SKM-1 (cell line): ENCODE data around the gene GCK.

Experiments
- DNase-seq: peaks from one replicate; lab custom pipeline; 2025; ENCODE audit not compliant: unreplicated experiment; lab: John Stamatoyannopoulos, UW

GCK gene

GRCh38 chr7:44189286-44189992 lies at the start of gene GCK:
TSS of gene GCK (minus strand) at chr7:44189439. CDS start at chr7:44188953, 486 bp downstream.
- DNase-seq, result no peak

- no peak for DNase-seq
These were observed 49.0 kb upstream of the GCK start for GRCh38 chr7:44238116-44238695.

DNA sequence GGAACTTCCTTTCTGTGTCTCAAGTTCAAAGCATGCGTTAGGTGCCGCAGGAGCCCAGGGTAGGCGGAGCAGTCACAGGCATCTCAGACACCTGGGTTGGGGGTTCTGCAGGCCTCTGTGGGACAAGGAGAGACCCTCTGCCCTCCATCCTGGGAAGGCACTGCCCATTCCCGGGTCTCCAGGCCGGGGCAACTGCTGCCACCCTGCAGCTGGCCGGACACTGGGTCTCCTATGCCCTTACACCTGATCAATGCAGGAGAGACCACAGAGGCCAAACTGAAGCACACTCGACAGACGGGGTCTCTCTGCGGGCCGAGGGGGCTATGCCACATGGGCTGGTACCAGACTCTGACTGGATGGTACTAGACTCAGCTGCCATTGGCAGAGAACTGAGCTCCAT lies 48.5 kb upstream of the GCK start:
- DNase-seq, result no peak

GRCh38 chr7:44236333-44236728 lies 47.1 kb upstream of the GCK start:
- DNase-seq, result peak; percentile 47

GRCh38 chr7:44235582-44236332 lies 46.5 kb upstream of the GCK start:
- no peak for DNase-seq

- no peak for DNase-seq
These were observed 45.8 kb upstream of the GCK start for GRCh38 chr7:44235066-44235465.

DNA sequence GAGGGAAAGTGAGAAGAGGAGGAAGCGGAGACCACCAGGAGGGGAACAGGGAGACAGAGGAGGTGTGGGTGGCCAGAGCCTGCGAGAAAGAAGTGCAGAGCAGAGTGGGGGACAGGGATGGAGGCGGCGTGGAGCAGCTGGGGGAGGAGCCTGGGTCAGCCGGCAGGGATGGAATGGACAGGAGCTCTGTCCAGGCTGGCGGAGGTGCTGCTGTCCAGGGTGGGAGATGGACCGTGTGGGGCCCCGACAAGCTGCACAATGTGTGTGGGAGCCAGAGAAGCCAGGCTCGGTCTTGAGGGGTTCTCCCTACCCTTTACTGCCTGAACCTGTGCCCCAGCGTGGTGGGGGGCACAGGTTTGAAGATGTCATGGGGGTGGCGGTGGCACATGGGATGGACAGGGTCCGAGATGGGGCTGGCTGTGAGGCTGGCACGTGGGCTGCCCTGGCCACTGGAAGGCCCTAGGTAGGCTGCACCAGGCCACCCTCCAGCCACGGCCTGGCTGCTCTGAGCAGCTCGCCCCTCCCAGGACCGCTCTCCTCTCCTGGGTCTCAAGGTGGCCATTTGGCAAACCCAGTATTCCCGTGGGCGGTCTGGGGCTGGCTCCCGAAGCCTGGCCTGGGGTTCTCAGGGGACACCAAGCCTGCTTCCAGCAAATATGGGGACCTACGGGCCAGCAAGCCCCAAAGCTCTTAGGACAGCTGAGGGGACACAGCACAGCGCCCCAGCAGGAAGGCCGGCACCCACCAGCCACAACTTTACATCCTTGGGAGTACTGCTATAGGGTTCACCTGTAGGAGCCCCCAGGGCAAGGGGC lies 43.9 kb upstream of the GCK start:
- DNase-seq, result no peak

- no peak for DNase-seq
These were observed 43.2 kb upstream of the GCK start for GRCh38 chr7:44232396-44232795.

GRCh38 chr7:44231088-44231487 lies 41.8 kb upstream of the GCK start:
- DNase-seq, result no peak

GRCh38 chr7:44230286-44230685 lies 41.0 kb upstream of the GCK start:
- no peak for DNase-seq

DNA sequence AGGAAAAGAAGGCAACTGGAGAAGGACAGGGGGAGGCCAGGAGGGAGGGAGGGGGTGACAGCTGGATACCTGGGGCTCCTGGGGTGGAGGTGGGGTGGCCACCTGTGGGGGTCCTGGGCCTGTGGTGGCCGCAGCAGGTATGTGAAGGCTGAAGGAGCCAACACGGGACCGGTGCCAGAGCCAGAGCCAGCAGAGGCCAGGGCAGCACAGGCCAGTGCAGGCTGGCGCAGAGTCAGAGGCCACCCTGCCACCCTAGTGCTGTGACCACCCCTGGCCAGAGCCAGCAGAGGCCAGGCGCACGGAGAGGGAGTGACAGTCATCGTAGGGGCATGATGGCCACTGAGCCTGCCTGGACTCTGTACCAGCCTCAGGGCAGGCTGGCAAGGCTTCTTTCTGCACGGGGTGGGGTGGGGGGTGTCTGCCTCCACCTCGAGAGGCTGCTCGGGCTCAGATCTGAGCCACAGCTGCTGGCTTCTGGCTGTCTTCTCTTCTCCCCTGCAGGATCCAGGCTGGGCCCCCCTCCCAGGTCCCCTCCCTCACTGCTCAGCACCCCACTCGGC lies 40.4 kb upstream of the GCK start:
- DNase-seq, result no peak

- no peak for DNase-seq
These were observed 39.5 kb upstream of the GCK start for GRCh38 chr7:44228571-44229350.

GRCh38 chr7:44227911-44228310 lies 38.7 kb upstream of the GCK start:
- no peak for DNase-seq

DNA sequence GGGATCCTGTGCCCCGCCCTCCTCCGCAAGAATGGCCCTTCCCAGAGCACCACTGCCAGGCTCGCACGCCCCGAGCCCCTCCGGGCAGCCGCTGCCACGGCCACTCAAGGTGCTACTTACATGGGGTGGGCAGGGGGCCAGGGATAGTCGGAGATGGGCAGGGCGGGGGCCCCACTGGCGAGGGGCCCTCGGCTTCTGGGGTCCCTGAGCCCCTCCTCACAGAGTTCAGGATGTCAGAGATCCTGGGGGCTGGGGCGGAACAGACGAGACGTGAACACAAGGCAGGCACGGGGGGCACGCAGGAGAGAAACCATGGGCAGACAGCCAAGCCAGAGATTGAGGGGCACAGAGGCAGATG lies 37.1 kb upstream of the GCK start:
- no peak for DNase-seq

DNA sequence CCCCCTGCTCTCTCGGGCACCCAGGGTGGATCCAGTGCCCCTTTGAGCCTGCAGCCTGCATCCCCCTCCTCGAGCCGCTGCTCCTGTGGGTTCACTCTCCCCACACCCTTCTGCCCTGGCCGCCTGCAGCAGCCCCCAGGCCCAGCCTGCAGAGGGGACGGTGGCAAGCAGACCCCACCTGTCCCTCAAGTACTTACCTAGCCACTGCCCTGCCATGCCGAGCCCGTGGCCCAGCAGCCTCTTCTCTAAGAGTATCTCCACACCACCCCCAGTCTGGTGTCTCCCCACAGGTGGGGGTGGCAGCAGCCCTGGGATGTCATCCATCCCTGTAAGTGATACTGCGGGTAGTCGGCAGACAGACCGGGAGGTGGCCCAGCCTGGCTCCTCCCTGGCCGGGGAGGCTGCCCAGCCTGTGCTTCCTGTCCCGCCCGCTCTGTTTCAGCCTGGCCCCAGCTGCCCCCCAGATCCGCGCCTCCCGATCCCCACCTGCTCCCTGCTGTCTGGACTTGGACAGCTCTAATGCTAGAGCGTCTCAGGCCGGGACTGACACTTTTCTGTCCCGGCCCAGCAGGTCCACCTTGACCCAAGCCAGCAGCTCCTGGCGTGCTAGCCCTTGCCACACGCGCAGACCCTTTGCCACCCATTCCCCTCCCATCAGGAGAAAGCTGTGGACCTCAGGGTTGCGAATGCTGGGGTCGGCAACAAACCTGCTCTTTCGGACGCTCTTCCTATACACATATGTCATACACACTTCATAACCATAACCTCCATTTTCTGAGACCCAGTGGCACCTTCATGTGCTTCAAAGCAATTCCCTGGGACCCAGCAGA lies 36.5 kb upstream of the GCK start:
- no peak for DNase-seq

DNA sequence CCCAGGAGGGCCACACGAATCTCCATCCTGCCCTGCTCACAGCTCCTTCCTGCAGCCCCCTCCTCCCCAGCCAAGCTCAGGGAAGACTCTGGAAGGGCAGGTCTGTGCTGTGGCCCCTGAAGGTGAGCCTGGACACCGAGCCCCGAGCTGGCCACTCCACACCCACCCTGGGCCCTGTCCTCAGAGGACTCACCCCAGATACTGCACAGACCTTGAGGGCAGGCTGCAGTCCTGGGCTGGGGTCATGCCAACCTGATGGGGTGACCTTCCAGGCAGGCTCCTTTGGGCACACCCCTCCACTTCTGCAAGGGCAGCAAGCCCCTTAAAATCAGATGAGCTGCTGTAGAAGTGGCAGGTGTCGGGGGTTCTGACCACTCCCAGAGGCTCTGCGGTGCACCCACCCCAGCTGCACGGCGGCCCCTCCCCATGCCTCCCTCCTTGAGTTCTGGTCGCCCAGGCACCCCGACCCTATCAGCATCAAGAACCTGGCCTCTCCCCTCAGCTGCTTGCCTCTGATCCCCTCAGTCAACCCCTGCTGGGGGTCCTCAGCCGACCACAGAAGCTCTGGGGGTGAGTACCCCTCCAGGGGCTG lies 35.8 kb upstream of the GCK start:
- no peak for DNase-seq

DNA sequence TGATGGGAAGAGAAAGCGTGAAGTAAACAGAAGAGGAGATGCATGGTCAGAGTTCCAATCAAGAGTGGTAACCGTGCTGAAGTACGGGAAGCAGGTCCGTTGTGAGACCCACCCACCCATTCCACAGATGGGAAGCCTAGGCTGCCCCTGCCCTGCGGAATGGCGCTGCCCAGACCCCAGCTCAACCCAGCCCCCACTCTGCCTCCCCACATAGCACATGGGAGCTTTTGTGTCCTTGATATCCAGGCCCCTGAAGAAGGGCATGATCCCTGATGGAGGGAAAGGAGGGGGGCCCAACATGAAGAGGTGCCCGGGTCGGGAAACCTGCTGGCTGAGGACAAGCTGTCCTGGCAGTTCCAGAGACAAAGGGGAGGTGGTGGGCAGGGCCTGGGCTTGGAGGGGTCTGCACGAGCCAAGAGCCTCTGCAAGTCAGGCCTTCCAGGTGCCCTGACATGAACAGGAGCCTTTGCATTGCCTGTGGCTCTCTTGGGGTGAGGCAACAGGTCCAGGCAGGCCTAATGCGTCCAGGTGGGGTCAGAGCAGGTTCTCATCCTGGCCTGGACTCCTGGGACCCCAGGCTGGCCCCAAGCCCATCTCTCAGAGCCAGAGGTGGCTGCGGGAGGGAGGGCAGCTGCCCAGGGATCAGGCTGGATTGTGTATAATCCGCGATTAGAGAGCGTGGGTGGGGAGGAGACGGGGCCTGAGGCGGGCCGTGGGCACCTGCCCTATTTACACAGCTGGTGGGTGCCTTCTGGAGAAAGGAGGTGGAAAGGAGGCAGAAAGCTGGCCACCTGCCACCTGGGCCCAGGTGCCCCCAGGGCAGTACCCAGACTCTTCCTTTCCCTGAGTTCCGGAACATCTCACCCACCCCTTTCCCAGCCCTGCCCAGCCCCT lies 35.1 kb upstream of the GCK start:
- DNase-seq, result no peak
